ENCODE data around the gene ATP2B1.
"Not testable (repeated sequence)": the region's sequence is repeated elsewhere in the genome, so short reads cannot be mapped to it uniquely, and the experiment has no call there.

The ATP2B1 gene

GRCh38 chr12:89712706-89713105 lies 4.1 kb upstream of the ATP2B1 start:
- DNase-seq (ENCODE audit: low spot score), result no peak

- DNase-seq (ENCODE audit: low spot score), result no peak
These were observed 2.5 kb upstream of the ATP2B1 start for GRCh38 chr12:89710873-89711750.

- DNase-seq (ENCODE audit: low spot score), result peak; percentile 16
These were observed 1.6 kb upstream of the ATP2B1 start for GRCh38 chr12:89709995-89710872.

- DNase-seq (ENCODE audit: low spot score), result peak; percentile 95
These were observed 738 bp upstream of the ATP2B1 start for GRCh38 chr12:89709157-89709994.

- peak; percentile 14 for DNase-seq (ENCODE audit: low spot score)
These were observed 704 bp downstream of the ATP2B1 start for GRCh38 chr12:89707703-89708564.

- peak; percentile 40 for DNase-seq (ENCODE audit: low spot score)
These were observed 1.5 kb downstream of the ATP2B1 start for GRCh38 chr12:89706986-89707702.

GRCh38 chr12:89706551-89706950 lies 2.1 kb downstream of the ATP2B1 start:
- no peak for DNase-seq (ENCODE audit: low spot score)

- DNase-seq (ENCODE audit: low spot score), result no peak
These were observed 4.2 kb downstream of the ATP2B1 start for GRCh38 chr12:89704457-89704856.

GRCh38 chr12:89703768-89704167 lies 4.9 kb downstream of the ATP2B1 start:
- no peak for DNase-seq (ENCODE audit: low spot score)

- no peak for DNase-seq (ENCODE audit: low spot score)
These were observed 6.1 kb downstream of the ATP2B1 start for GRCh38 chr12:89702503-89702902.

- no peak for DNase-seq (ENCODE audit: low spot score)
These were observed 6.9 kb downstream of the ATP2B1 start for GRCh38 chr12:89701606-89702206.

- DNase-seq (ENCODE audit: low spot score), result no peak
These were observed 8.3 kb downstream of the ATP2B1 start for GRCh38 chr12:89700191-89700810.

- DNase-seq (ENCODE audit: low spot score), result no peak
These were observed 10.0 kb downstream of the ATP2B1 start for GRCh38 chr12:89698607-89699006.

- not testable (repeated sequence) for DNase-seq (ENCODE audit: low spot score)
These were observed 10.9 kb downstream of the ATP2B1 start for GRCh38 chr12:89697728-89698127.

GRCh38 chr12:89697296-89697695 lies 11.3 kb downstream of the ATP2B1 start:
- no peak for DNase-seq (ENCODE audit: low spot score)

- DNase-seq (ENCODE audit: low spot score), result no peak
These were observed 12.8 kb downstream of the ATP2B1 start for GRCh38 chr12:89695830-89696229.

GRCh38 chr12:89695100-89695499 lies 13.5 kb downstream of the ATP2B1 start:
- peak; percentile 11 for DNase-seq (ENCODE audit: low spot score)

GRCh38 chr12:89694542-89694941 lies 14.1 kb downstream of the ATP2B1 start:
- no peak for DNase-seq (ENCODE audit: low spot score)

- no peak for DNase-seq (ENCODE audit: low spot score)
These were observed 14.9 kb downstream of the ATP2B1 start for GRCh38 chr12:89693639-89694202.

All from RKO (cell line).